Endodermal cell (in vitro differentiated cells): ENCODE results near the gene TRIM40. TPM values are rescaled to one million over a fixed set of nuclear protein-coding genes. Genes with fewer than 3 reads are reported as not detected.

ENCODE experiments used
- DNase-seq: peaks from one replicate; pipeline ENCODE4 v3.0.0-alpha.2; 2017
- H3K27ac ChIP-seq: 2 replicates; pipeline ENCODE4 v1.5.1; 2013; ENCODE audit warnings: mild to moderate bottlenecking, low read depth, low read length, moderate library complexity
- H3K27me3 ChIP-seq: 2 replicates; pipeline ENCODE4 v1.6.1; 2013; ENCODE audit warnings: mild to moderate bottlenecking, low read length, moderate library complexity; ENCODE audit not compliant: insufficient read depth, control insufficient read depth, poor library complexity, severe bottlenecking
- H3K36me3 ChIP-seq: 2 replicates; pipeline ENCODE4 v1.7.0; 2013; ENCODE audit warnings: mild to moderate bottlenecking, low read length, moderate library complexity; ENCODE audit not compliant: control insufficient read depth, insufficient read depth
- H3K4me1 ChIP-seq: one replicate; pipeline ENCODE4 v1.7.0; 2013; ENCODE audit warnings: low read length; ENCODE audit not compliant: control insufficient read depth, insufficient read depth
- H3K4me3 ChIP-seq: 2 replicates; pipeline ENCODE4 v1.5.1; 2013; ENCODE audit warnings: mild to moderate bottlenecking, low read length, moderate library complexity
- H3K9ac ChIP-seq: 2 replicates; pipeline ENCODE4 v1.6.1; 2013; ENCODE audit warnings: mild to moderate bottlenecking, low read length, moderate library complexity; ENCODE audit not compliant: poor library complexity, severe bottlenecking; ENCODE audit errors: extremely low read depth
- H3K9me3 ChIP-seq: 2 replicates; pipeline ENCODE4 v1.6.1; 2013; ENCODE audit warnings: mild to moderate bottlenecking, low read length, moderate library complexity; ENCODE audit not compliant: control insufficient read depth
- H3K27ac Mint-ChIP-seq: 2 replicates; pipeline ENCODE4 v1.8.0; 2020; ENCODE audit warnings: mixed read lengths
- H3K27me3 Mint-ChIP-seq: 2 replicates; pipeline ENCODE4 v1.8.0; 2021; ENCODE audit warnings: mild to moderate bottlenecking, mixed read lengths; ENCODE audit not compliant: insufficient read depth
- H3K36me3 Mint-ChIP-seq: 2 replicates; pipeline ENCODE4 v1.8.0; 2020; ENCODE audit warnings: low read depth, mixed read lengths
- H3K4me1 Mint-ChIP-seq: 2 replicates; pipeline ENCODE4 v1.8.0; 2020; ENCODE audit warnings: mixed read lengths
- H3K4me3 Mint-ChIP-seq: 2 replicates; pipeline ENCODE4 v1.8.0; 2020; ENCODE audit warnings: mild to moderate bottlenecking, moderate library complexity, mixed read lengths
- H3K9me3 Mint-ChIP-seq: 2 replicates; pipeline ENCODE4 v1.8.0; 2020; ENCODE audit warnings: mild to moderate bottlenecking, mixed read lengths
- CTCF ChIP-seq: fragments of 200-600 bp; sonication (generic); conservative IDR thresholded peaks from 2 replicates; pipeline ENCODE4 v1.5.0; 2021; ENCODE audit warnings: antibody characterized with exemption, mild to moderate bottlenecking
- WGBS, 2 experiments: methylation state at CpG; one replicate each; pipeline versions ENCODE4 v1.1.5 to v1.1.7; 2013; ENCODE audit warnings: missing lambda C conversion rate in 2 of 2, mixed read lengths in 1 of 2; ENCODE audit not compliant: insufficient coverage in 1 of 2, insufficient read length in 1 of 2; 5-methylcytosine and 5-hydroxymethylcytosine counted together
- total RNA-seq, 2 donors: library from RNA; stranded (reverse); fragmentation: NEBNext Ultra II Directional in 1 of 2; extraction: Animal tissue kit (Norgen Biotek cat#: 25700) in 1 of 2; gene quantifications; 2 replicates in 1 of 2; 3 replicates in 1 of 2; pipeline ENCODE4 v1.2.1, GENCODE V29; 2021

TRIM40 gene
- total RNA-seq, 2 donors from 2014 or later = not detected

- TF ChIP-seq CTCF = no peak
- H3K27me3 ChIP-seq = peaks cover 34% of the 10 kb centered on the region
- no peaks in the 10 kb centered on the region for H3K9me3 ChIP-seq
- no peaks in the 10 kb centered on the region for H3K4me1 Mint-ChIP-seq
- H3K9me3 Mint-ChIP-seq = no peaks in the 10 kb centered on the region
- peaks cover 63% of the 10 kb centered on the region for H3K27me3 Mint-ChIP-seq
- no peaks in the 10 kb centered on the region for H3K4me1 ChIP-seq
- no peak overlapping the region for H3K27ac Mint-ChIP-seq
- no peak overlapping the region for H3K27ac ChIP-seq
- no peak overlapping the region for H3K4me3 Mint-ChIP-seq
- no peak for DNase-seq
- H3K36me3 ChIP-seq = no peaks in the 10 kb centered on the region
- H3K9ac ChIP-seq = no peak overlapping the region
- no peak overlapping the region for H3K4me3 ChIP-seq
- 90 to 96% methylated on average over 5 to 10 of the region's 12 CpGs for WGBS, 2 experiments
- H3K36me3 Mint-ChIP-seq = no peaks in the 10 kb centered on the region
Observed at GRCh38 chr6:30162265-30163089, 26.5 kb downstream of the TRIM40 start.

DNA sequence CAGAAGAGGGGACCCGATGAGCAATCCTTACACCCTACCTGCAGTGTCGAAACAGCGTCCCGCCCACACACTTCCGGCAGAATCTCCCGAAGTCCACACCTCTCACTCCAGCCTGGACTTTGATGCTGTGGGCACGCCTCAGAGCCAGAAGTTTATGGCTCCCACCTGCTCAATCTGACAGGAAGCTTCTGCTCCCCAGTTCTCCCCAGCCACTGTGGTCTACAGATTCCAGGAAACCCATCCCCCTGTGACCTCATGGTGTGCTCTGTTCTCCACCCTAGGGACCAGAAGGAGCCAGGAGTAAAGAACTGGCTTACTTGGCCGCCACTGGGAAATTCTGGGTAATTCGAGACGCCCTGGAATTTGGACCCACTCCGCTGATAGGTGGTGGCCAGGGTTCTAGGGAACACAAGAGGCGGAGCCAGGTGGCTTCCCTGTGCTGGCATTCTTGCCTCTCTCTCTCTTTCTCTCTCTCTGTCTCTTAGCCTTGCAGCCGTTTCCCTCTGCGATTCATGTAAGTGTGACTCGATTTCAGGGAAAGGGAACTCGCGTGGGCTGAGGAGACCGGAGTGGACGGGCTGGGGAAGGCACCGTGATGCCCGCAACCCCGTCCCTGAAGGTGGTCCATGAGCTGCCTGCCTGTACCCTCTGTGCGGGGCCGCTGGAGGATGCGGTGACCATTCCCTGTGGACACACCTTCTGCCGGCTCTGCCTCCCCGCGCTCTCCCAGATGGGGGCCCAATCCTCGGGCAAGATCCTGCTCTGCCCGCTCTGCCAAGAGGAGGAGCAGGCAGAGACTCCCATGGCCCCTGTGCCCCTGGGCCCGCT, 27.4 kb downstream of the TRIM40 start, which contains the start of gene TRIM15:
Gene TRIM15 (plus strand): TSS at position 457 of the 828 bp plus-strand sequence. CDS start 139 bp downstream, at position 596.
- Histone ChIP-seq H3K4me3 (no peak within 1 kb of the TSS), H3K27ac (no peak within 1 kb of the TSS), H3K4me1 (no peaks in the 10 kb centered on the region), H3K27me3 (peaks cover 35% of the 10 kb centered on the region), H3K9me3 (no peaks in the 10 kb centered on the region), H3K36me3 (no peaks in the 10 kb centered on the region), H3K9ac (no peak within 1 kb of the TSS)
- Mint-ChIP-seq H3K36me3 (no peaks in the 10 kb centered on the region), H3K4me3 (no peak within 1 kb of the TSS), H3K9me3 (no peaks in the 10 kb centered on the region), H3K4me1 (no peaks in the 10 kb centered on the region), H3K27me3 (peaks cover 65% of the 10 kb centered on the region), H3K27ac (no peak within 1 kb of the TSS)
- peak; percentile 67 for DNase-seq
- no peak for TF ChIP-seq CTCF
- 90% methylated on average over 20 to 31 of the region's 31 CpGs for WGBS, 2 experiments

- no peaks in the 10 kb centered on the region for H3K9me3 Mint-ChIP-seq
- no peak overlapping the region for H3K9ac ChIP-seq
Observed at GRCh38 chr6:30163918-30164654, 28.1 kb downstream of the TRIM40 start.

More at GRCh38 chr6:30163918-30164654, 28.1 kb downstream of the TRIM40 start:
- Histone ChIP-seq H3K36me3 (no peaks in the 10 kb centered on the region), H3K4me3 (no peak overlapping the region), H3K27me3 (peaks cover 34% of the 10 kb centered on the region), H3K4me1 (no peaks in the 10 kb centered on the region), H3K27ac (no peak overlapping the region), H3K9me3 (no peaks in the 10 kb centered on the region)
- no peak for DNase-seq
- Mint-ChIP-seq H3K27ac (no peak overlapping the region), H3K4me3 (no peak overlapping the region), H3K36me3 (no peaks in the 10 kb centered on the region), H3K27me3 (peaks cover 65% of the 10 kb centered on the region), H3K4me1 (no peaks in the 10 kb centered on the region)
- TF ChIP-seq CTCF = no peak
- 91 to 95% methylated on average over 7 to 16 of the region's 16 CpGs for WGBS, 2 experiments
